SK-N-SH treated with all-trans-retinoic acid at 6 μM for 48 hours (cell line): ENCODE measurements around the gene MSN.

Experiments
- ATAC-seq: fragments of 200-7000 bp; cut with Tn5 transposase; 3 replicates; pipeline ENCODE4 v1.9.1; 2020; ENCODE audit warnings: mild to moderate bottlenecking, moderate library complexity
- ARNTL ChIP-seq: fragments of 450-650 bp; formaldehyde crosslinking; IDR thresholded peaks from 2 replicates; pipeline ENCODE4 v1.5.0; 2020; ENCODE audit warnings: low read depth, mild to moderate bottlenecking, moderate library complexity, borderline replicate concordance
- BACH2 ChIP-seq: fragments of 250-450 bp; sonication (Bioruptor Pico); IDR thresholded peaks from 2 replicates; pipeline ENCODE4 v1.9.0; 2021; ENCODE audit warnings: mild to moderate bottlenecking, borderline replicate concordance
- CREB5 ChIP-seq: fragments of 250-450 bp; sonication (Bioruptor Pico); IDR thresholded peaks from 2 replicates; pipeline ENCODE4 v1.5.1; 2020; ENCODE audit warnings: low read depth, mild to moderate bottlenecking, moderate library complexity
- CSDC2 ChIP-seq: fragments of 250-450 bp; sonication (Bioruptor Pico); IDR thresholded peaks from 2 replicates; pipeline ENCODE4 v1.5.0; 2020; ENCODE audit warnings: mild to moderate bottlenecking, moderate library complexity
- CSRNP3 ChIP-seq: fragments of 250-450 bp; sonication (Bioruptor Pico); IDR thresholded peaks from 2 replicates; pipeline ENCODE4 v1.5.1; 2021; ENCODE audit warnings: mild to moderate bottlenecking, moderate library complexity
- OSR1 ChIP-seq: fragments of 250-450 bp; sonication (Bioruptor Pico); IDR thresholded peaks from 2 replicates; pipeline ENCODE4 v1.8.0; 2022; ENCODE audit warnings: moderate library complexity, mild to moderate bottlenecking, inconsistent platforms
- POU6F1 ChIP-seq: fragments of 250-450 bp; sonication (Bioruptor Pico); IDR thresholded peaks from 2 replicates; pipeline ENCODE4 v1.8.0; 2021; ENCODE audit warnings: low read depth, mild to moderate bottlenecking, moderate library complexity, borderline replicate concordance
- PPARA ChIP-seq: fragments of 250-450 bp; sonication (Bioruptor Pico); IDR thresholded peaks from 2 replicates; pipeline ENCODE4 v1.5.0; 2020; ENCODE audit warnings: mild to moderate bottlenecking, borderline replicate concordance
- RARB ChIP-seq: fragments of 250-450 bp; sonication (Bioruptor Pico); IDR thresholded peaks from 2 replicates; pipeline ENCODE4 v1.8.0; 2021; ENCODE audit warnings: mild to moderate bottlenecking, moderate library complexity
- SNAI2 ChIP-seq: fragments of 250-450 bp; sonication (Bioruptor Pico); IDR thresholded peaks from 2 replicates; pipeline ENCODE4 v1.5.0; 2020; ENCODE audit warnings: mild to moderate bottlenecking, moderate library complexity
- TCF4 ChIP-seq: fragments of 250-450 bp; sonication (Bioruptor Pico); IDR thresholded peaks from 2 replicates; pipeline ENCODE4 v1.8.0; 2021; ENCODE audit warnings: mild to moderate bottlenecking, moderate library complexity, borderline replicate concordance
- TOX ChIP-seq: fragments of 250-450 bp; sonication (Bioruptor Pico); IDR thresholded peaks from 2 replicates; pipeline ENCODE4 v1.8.0; 2021; ENCODE audit warnings: mild to moderate bottlenecking, moderate library complexity, borderline replicate concordance
- TSHZ2 ChIP-seq: fragments of 250-450 bp; sonication (Bioruptor Pico); IDR thresholded peaks from 2 replicates; pipeline ENCODE4 v1.5.0; 2020; ENCODE audit warnings: mild to moderate bottlenecking, moderate library complexity
- ZC3H10 ChIP-seq: fragments of 250-450 bp; sonication (Bioruptor Pico); IDR thresholded peaks from 2 replicates; pipeline ENCODE4 v1.5.1; 2021; ENCODE audit warnings: mild to moderate bottlenecking, moderate library complexity
- ZFP3 ChIP-seq: fragments of 250-450 bp; sonication (Bioruptor Pico); IDR thresholded peaks from 2 replicates; pipeline ENCODE4 v1.5.0; 2020; ENCODE audit warnings: mild to moderate bottlenecking, moderate library complexity
- ZNF70 ChIP-seq: fragments of 450-650 bp; formaldehyde crosslinking; IDR thresholded peaks from 2 replicates; pipeline ENCODE4 v1.5.0; 2020; ENCODE audit warnings: mild to moderate bottlenecking, moderate library complexity
- ZNF8 ChIP-seq: fragments of 450-650 bp; formaldehyde crosslinking; IDR thresholded peaks from 2 replicates; pipeline ENCODE4 v1.5.0; 2020; ENCODE audit warnings: mild to moderate bottlenecking, moderate library complexity

MSN gene

GRCh38 chrX:65731684-65732289, 64.3 kb downstream of the MSN start:
- ATAC-seq: no peak
- TF ChIP-seq CSRNP3 (CRISPR knock-in tag) (no peak), ARNTL (CRISPR knock-in tag) (no peak), BACH2 (CRISPR knock-in tag) (no peak), TCF4 (no peak), TOX (CRISPR knock-in tag) (no peak), ZC3H10 (CRISPR knock-in tag) (no peak), TSHZ2 (no peak), CSDC2 (CRISPR knock-in tag) (no peak), POU6F1 (CRISPR knock-in tag) (no peak)

DNA sequence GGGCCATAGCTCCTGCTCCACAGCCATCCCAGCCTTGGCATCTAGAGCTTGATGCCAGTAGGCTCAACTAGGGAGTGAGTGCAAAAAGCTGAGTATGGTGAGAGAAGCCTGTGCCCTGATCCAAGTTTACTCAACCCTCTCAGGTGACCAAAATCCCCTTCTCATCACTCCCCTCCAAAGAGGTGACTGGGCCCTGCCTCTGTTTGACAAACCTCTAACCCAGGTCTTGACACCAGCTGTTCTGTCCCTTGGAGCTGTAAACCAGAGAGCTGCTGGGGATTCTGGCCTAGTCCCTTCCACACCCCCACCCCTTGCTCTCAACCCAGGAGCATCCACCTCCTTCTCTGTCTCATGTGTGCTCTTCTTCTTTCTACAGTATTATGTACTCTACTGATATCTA, 73.5 kb downstream of the MSN start:
- no peak for TF ChIP-seq CSRNP3 (CRISPR knock-in tag)
- TF ChIP-seq CREB5 (CRISPR knock-in tag): no peak
- no peak for ATAC-seq

GRCh38 chrX:65741823-65742222, 74.4 kb downstream of the MSN start:
- TF ChIP-seq ZNF70 (CRISPR knock-in tag): no peak
- TF ChIP-seq CSDC2 (CRISPR knock-in tag): no peak
- no peak for TF ChIP-seq SNAI2
- TF ChIP-seq ZC3H10 (CRISPR knock-in tag): no peak
- TF ChIP-seq OSR1 (CRISPR knock-in tag): no peak
- TF ChIP-seq ZFP3 (CRISPR knock-in tag): no peak
- TF ChIP-seq RARB: no peak
- no peak for TF ChIP-seq BACH2 (CRISPR knock-in tag)
- TF ChIP-seq ARNTL (CRISPR knock-in tag): no peak
- no peak for TF ChIP-seq CREB5 (CRISPR knock-in tag)
- TF ChIP-seq, all 23 proteins: peak for 0
- no peak for ATAC-seq

DNA sequence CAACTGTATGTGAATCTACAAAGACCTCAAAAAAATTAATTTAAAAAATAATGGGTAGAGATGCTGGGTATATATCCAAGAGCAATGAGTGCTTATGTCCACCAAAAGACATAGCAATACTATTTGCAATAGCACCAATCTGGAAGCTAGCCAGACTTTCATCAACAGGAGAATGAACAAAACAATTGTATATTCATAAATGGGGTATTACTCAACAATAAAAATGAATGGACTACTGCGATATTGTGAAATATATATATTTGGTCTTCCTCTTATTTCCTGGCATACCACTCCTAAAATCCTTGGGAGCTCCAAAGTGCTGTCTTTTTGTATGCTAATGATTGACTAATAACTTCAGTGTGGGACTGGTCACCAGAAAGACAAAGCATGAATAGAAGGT, 77.5 kb downstream of the MSN start:
- ATAC-seq: no peak
- no peak for TF ChIP-seq TSHZ2
- no peak for TF ChIP-seq RARB
- no peak for TF ChIP-seq TOX (CRISPR knock-in tag)
- no peak for TF ChIP-seq ZNF70 (CRISPR knock-in tag)
- TF ChIP-seq ZNF8 (CRISPR knock-in tag): no peak
- TF ChIP-seq CSRNP3 (CRISPR knock-in tag): no peak
- TF ChIP-seq PPARA: no peak
- TF ChIP-seq POU6F1 (CRISPR knock-in tag): no peak
- TF ChIP-seq ARNTL (CRISPR knock-in tag): no peak
